ENCODE data around the gene PUS1.

GRCh38 chr12:131913666-131914065, 15.4 kb upstream of the PUS1 start:
- no peak for TF ChIP-seq EZH2 (IDR thresholded peaks at IDR 0.05; ENCODE audit: borderline replicate concordance, low read depth, low read length, severe bottlenecking)
- TF ChIP-seq CTCF (IDR thresholded peaks at IDR 0.05; ENCODE audit: borderline replicate concordance, extremely low read depth, low read length, poor library complexity, severe bottlenecking), result no peak
